Activated CD8-positive, alpha-beta memory T cell treated with anti-CD3 and anti-CD28 coated beads for 4 hours (primary cell): ENCODE measurements around the gene TWIST1.

ENCODE experiments used
- DNase-seq, 2 donors: peaks; one replicate each; pipeline ENCODE4 v3.0.0-alpha.2; 2020; ENCODE audit warnings: low read depth in 2 of 2

The TWIST1 gene

GRCh38 chr7:19117091-19117869, at the start of gene TWIST1:
Gene TWIST1, minus strand, starts transcription at chr7:19117636. Its CDS starts 315 bp downstream, at chr7:19117321.
- no peak for DNase-seq

GRCh38 chr7:19161671-19162070, 44.2 kb upstream of the TWIST1 start:
- no peak for DNase-seq

GRCh38 chr7:19146699-19147098, 29.3 kb upstream of the TWIST1 start:
- no peak for DNase-seq

GRCh38 chr7:19145434-19146115, 28.1 kb upstream of the TWIST1 start:
- no peak for DNase-seq

GRCh38 chr7:19144661-19145433, 27.4 kb upstream of the TWIST1 start, which contains the start of gene FERD3L:
Gene FERD3L, minus strand, starts transcription at chr7:19145421. Its CDS starts 59 bp downstream, at chr7:19145362.
- no peak for DNase-seq

- no peak for DNase-seq
These were observed 26.6 kb upstream of the TWIST1 start for GRCh38 chr7:19143881-19144574.

GRCh38 chr7:19139706-19140327, 22.4 kb upstream of the TWIST1 start:
- DNase-seq: no peak

GRCh38 chr7:19133886-19134285, 16.4 kb upstream of the TWIST1 start:
- no peak for DNase-seq

- DNase-seq: no peak
These were observed 16.0 kb upstream of the TWIST1 start for GRCh38 chr7:19133390-19133789.

GRCh38 chr7:19128856-19129255, 11.4 kb upstream of the TWIST1 start:
- DNase-seq: no peak

GRCh38 chr7:19121977-19122588, 4.6 kb upstream of the TWIST1 start:
- DNase-seq: no peak

- no peak for DNase-seq
These were observed 2.5 kb upstream of the TWIST1 start for GRCh38 chr7:19119870-19120486.

- DNase-seq: no peak
These were observed 1.9 kb upstream of the TWIST1 start for GRCh38 chr7:19119372-19119771.

- no peak for DNase-seq
These were observed 1.4 kb upstream of the TWIST1 start for GRCh38 chr7:19118636-19119371.

- DNase-seq: no peak
These were observed 603 bp upstream of the TWIST1 start for GRCh38 chr7:19117870-19118608.

- no peak for DNase-seq
These were observed 1.0 kb downstream of the TWIST1 start for GRCh38 chr7:19116121-19117090.

GRCh38 chr7:19114551-19114855, 2.9 kb downstream of the TWIST1 start:
- DNase-seq: no peak
